NCI-H82 (cell line): Measurements from ENCODE around the gene SHISA9.
A peak's percentile ranks its signal among the peaks of the same experiment; 100 is the strongest.

Source experiments
- DNase-seq: peaks from one replicate; lab custom pipeline; 2025; lab: John Stamatoyannopoulos, UW

Gene SHISA9

GRCh38 chr16:13021996-13022395, 120.6 kb downstream of the SHISA9 start:
- DNase-seq: no peak

- peak; percentile 18 for DNase-seq
Observed at GRCh38 chr16:13029786-13030185, 128.4 kb downstream of the SHISA9 start.

DNA sequence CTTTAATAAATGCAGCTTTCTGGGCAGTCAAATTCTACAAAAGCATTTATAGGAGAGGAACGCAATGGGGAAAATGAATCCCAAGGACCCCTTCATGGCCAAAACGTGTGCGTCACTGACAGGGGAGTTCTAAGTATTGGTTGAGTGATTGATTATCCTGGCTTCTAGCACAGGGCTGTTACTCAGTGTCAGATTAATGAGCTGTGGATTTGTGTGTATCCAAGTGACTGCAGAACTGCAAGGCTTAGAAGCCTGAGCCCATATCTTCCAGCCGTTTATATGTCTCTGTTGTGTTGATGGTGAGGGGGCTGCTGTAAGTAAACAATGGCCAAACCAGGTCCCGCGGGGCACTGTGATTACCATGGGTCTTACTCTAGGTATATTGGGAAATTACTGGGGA, 129.4 kb downstream of the SHISA9 start:
- peak; percentile 94 for DNase-seq

- DNase-seq: peak; percentile 99
Observed at GRCh38 chr16:13032911-13033310, 131.5 kb downstream of the SHISA9 start.

DNA sequence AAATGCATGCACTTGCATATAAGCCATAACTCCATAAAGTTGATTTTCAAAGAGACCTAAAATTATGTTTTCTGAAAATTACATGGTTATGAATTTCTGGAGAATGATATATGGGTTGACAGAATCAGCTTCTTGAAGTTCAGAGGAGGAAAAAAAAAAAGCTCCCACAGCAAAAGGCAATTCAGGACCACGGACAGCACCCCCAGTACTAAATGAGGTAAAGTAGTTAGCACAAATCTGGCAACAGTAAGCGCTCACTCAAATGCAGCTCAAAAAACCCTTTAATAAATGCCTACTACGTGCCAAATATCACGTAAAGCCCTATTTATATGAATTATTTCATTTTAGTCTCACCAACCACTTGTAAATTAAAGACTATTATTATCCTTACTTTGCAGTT, 135.2 kb downstream of the SHISA9 start:
- DNase-seq: peak; percentile 39

GRCh38 chr16:13038591-13038990, 137.2 kb downstream of the SHISA9 start:
- no peak for DNase-seq

- peak; percentile 38 for DNase-seq
Observed at GRCh38 chr16:13039526-13039925, 138.1 kb downstream of the SHISA9 start.

GRCh38 chr16:13041180-13041579, 139.8 kb downstream of the SHISA9 start:
- peak; percentile 77 for DNase-seq

DNA sequence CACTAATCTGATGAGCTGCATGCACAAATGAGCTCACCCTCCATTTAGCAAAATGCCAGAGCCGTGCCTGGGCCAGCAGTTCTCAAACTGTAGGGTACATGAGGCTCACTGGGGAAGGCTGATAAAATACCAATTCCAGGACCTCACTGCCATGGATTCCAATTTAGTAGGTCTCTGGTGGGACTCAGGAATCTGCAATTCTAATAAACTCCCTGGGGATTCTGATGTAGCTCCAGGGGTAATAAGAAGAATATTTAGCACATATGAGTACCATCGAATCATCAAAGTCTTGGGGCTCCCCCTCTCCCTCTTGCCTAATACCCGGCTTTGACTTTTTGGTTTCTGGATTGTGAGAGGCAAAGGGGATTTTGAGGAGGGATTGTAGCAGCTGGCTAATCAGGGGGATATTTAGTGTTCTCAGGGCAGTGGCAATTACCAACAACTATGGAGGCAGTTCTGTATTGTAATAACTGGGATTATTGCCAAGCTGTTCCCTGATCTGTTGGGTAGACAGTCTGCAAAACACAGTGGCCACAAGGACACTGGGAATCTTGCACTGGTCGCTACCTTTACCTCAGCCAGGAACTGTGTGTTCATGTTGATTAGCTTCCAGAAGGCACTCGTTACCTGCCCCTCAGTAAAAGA, 140.4 kb downstream of the SHISA9 start:
- peak; percentile 96 for DNase-seq

GRCh38 chr16:13042291-13042685, 140.9 kb downstream of the SHISA9 start:
- no peak for DNase-seq

GRCh38 chr16:13046061-13046821, 144.8 kb downstream of the SHISA9 start:
- no peak for DNase-seq

GRCh38 chr16:13047276-13047675, 145.9 kb downstream of the SHISA9 start:
- peak; percentile 39 for DNase-seq

- DNase-seq: no peak
Observed at GRCh38 chr16:13049688-13050087, 148.3 kb downstream of the SHISA9 start.

DNA sequence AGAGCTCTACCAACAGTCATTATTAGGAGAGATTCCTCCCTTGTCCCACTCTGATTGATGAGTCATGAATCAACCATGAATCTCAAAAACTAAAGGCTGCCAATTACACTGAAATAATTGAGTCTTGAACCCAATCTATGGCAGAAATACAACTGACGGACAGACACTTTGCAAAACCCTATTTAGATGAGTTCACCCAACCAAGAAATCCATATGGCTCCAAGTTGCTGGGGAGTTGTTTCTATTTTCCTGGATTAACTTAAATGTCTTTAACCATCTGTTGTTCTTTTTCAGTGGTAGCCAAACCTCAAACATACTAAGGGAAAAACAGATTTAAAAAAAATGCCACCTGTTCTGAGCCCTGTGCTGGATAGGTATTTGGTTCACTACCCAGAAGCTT, 151.0 kb downstream of the SHISA9 start:
- DNase-seq: peak; percentile 93

DNA sequence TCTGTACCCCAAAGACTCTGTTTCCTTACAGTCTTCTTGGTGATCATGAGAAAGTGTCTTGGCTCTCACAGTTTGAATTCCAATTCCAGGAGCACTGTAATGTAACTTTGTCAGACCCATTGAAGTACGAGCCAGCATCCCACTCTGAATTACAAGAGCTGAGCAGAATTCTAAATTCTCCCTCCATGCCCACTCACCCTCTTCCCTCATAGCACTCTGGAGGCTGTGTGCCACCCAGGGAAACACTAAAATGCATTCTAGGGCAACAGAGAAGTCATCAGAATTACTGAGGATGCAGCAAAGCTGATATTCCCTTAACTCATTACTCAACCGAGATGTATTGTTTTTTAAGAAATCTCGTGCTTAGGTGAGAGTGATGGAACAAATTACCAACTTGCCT, 154.1 kb downstream of the SHISA9 start:
- DNase-seq: no peak

DNA sequence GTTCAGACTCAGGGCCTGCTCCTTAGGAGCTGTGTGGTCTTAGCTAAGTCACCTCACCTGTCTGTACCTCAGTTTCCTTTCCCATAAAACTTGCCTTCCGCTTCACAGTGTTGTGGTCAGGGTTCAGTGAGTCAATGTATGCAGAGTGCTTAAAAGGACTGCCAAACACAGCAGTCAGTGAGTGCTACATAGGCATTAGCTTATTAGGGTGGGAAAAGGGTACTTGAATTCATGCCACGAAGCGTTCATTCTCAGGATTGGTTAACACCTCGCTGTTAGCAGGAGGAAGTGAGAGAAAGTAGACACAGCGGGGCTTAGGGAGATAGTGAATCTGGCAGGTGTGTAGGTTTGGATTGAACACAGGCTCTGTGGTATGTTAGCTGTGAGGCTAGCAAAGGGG, 155.2 kb downstream of the SHISA9 start:
- no peak for DNase-seq

DNA sequence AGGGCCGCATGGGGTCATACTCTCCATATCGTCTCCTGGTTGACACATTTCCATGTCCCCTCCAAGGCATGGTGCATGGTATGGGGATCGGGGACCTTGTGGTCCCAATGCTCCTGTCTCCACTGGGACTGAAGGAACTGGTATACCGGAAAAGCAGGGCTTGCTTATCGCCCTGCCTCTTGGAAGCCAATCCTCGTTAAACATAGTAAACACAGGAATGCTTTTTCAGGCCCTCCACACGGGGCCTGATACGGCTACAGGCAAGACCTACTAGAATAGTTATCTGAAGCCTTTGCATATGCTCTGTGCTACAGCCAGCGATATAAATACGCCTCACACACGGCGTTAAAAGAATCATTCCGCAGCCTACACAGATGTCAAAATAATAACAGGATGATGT, 159.5 kb downstream of the SHISA9 start:
- no peak for DNase-seq

DNA sequence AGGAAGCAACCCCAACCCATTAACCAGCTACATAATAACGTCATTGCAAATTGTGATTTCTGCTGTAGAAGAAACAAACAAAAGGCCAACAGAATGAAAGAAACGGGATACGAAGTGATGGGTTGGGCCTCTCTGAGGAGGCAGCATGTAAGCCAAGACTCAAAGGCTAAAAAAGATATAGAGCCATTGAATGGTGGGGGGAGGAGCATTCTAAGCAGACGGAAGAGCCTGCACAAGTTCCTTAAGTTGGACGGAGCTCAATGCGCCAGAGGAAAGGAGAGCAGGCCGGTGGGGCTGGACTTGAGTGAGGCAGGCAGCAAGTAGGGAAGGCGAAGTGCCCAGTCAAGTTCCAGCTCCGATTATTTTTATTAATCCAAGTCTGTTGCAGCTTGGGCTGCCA, 160.3 kb downstream of the SHISA9 start:
- DNase-seq: no peak

DNA sequence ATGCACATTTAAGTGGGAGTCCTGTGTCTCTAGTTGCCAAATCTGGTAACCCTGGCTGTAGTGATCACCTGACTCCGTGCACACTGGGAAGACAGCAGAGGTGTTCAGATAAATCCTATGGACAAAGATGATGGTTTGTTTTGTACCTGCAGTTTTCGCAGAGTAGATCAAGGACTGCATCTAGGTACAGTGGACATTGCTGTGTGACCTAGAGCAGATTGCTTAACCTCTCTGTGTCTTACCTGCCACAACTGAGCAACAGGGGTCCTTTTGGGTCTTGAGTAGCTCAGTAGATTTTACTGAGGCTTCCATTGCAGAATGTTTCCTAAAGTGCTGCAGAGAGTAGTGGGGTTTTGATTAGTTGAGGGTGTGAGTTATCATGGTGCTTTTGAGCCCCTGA, 160.8 kb downstream of the SHISA9 start:
- DNase-seq: no peak

GRCh38 chr16:13063457-13063856, 162.1 kb downstream of the SHISA9 start:
- no peak for DNase-seq

DNA sequence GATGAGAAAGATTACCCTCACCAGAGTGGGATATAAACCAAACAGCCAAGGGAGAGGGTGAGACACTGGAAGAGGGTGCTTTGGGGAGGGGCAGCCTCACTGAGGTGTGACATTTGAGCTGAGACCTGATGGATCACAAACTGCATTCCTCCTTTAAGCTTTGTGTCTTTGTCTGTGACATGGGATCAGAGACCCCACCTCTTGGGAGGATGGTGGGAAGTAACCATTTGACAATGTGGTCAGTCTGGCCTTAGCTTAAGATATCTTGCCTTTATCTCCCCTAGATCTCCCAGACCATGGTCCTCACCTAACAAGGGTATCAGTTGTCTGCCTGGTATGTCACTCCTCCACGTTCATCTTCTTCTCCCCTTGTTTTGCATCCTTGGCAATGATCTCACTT, 163.4 kb downstream of the SHISA9 start:
- DNase-seq: no peak

DNA sequence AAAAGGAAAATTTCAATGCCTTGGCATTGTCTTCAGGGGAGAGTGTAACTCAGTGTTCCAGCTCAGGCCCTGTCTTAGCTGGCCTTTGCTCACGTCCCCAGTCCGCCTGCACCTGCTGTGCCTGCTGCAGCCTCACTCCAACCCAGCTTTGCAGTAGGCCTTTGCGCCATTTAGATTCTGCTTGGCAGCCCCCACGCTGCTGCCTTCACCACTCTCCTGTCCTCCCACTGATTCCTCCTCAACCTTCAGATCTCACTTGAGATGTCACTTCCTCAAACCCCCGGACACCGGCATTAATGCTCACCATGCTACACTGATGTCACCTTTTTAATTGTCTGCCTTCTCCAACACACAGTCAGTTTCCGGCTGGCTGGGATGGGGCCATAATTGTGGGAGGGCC, 166.2 kb downstream of the SHISA9 start:
- no peak for DNase-seq

DNA sequence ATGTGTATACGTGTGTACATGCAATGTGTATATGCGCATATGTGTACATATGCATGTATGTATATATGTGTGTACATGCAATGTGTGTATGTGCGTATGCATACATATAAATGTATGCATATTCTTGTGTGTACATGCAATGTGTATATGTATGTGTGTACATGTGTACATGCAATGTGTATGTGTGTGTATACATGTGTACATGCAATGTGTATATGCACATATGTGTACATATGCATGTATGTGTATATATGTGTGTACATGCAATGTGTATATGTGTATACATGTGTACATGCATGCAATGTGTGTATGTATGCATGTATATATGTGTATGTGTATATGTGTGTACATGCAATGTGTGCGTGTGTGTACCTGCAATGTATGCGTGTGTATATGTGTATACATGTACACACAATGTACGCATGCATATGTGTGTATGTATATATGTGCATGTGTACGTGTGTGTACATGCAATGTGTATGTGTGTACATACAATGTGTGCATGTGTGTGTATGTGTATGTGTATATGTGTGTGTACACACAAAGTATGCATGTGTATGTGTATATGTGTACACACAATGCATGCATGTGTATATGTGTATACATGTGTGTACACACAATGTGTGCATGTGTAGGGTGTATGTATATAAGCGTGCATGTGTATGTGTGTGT, 167.7 kb downstream of the SHISA9 start:
- no peak for DNase-seq
